ENCODE results near the gene HDAC9.

Gene HDAC9

DNA sequence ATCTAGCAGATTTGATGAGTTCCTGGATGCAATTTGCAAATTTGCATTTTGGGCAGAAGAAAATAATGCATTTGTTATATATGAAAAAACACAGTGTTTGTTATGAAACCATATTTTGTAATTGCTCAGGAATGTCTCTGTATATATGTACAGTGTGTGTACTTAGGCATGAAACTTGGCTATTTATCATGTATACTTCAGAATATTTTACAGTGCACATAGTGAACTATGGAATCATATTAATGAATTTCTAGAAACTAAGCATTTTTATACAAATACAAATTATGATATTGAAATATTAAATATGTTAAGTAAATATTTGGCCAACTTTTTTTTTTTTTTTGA, 514.4 kb downstream of the HDAC9 start:
- H3K9me3 ChIP-seq (ENCODE audit: control insufficient read depth, low read length) = no peaks in the 10 kb centered on the region
- H3K27ac ChIP-seq (ENCODE audit: insufficient read depth, low read depth, low read length, poor library complexity, severe bottlenecking) = no peak overlapping the region
- H3K27me3 ChIP-seq (ENCODE audit: control insufficient read depth, insufficient read depth, low read length, poor library complexity, severe bottlenecking) = no peaks in the 10 kb centered on the region
- no peaks in the 10 kb centered on the region for H3K36me3 ChIP-seq (ENCODE audit: control insufficient read depth, insufficient read depth, low read length)
- H3K4me1 ChIP-seq (ENCODE audit: control insufficient read depth, insufficient read depth, low read length) = no peaks in the 10 kb centered on the region
- H3K4me3 ChIP-seq (ENCODE audit: insufficient read depth, low read depth, low read length) = no peak overlapping the region

DNA sequence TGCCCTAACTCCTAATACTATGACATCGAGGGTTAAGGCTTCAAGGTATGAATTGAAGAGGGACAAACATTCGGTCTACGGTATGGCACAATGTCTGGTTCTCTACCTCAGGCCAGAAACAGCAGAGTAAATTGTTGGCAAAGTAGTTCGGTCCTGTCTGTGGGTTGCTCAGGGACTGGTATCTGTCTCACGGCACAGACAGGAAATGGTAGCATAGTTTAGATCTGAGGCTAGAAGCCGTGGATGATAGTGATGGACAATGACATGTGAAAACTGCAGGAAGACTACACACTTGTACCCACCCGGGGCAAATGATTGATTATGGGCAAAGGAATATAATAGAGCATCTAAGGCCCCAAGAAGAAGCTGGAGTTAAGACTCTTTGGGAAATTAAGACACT, 515.7 kb downstream of the HDAC9 start:
- H3K4me1 ChIP-seq (ENCODE audit: control insufficient read depth, insufficient read depth, low read length) = no peaks in the 10 kb centered on the region
- 95 to 96% methylated on average over 7 of the region's 7 CpGs for WGBS, 2 experiments

DNA sequence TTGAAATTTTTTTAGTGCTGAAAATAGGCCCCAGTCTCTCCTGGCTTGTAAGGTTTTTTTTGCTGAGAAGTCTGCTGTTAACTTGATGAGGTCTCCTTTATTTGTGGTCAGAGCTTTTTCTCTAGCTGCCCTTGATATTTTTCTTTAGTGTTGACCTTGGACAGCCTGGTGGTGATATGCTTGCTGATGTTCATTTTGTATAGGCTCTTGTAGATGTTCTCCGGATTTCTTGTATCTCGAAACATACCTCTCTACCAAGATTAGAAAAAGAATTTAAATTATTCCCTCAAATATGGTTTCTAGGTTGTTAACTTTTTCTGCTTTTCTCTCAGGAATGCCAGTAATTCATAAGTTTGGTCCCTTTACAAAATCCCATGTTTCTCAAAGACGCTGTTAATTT, 519.5 kb downstream of the HDAC9 start:
- no peak overlapping the region for H3K27ac ChIP-seq (ENCODE audit: insufficient read depth, low read depth, low read length, poor library complexity, severe bottlenecking)
- 86 to 96% methylated on average over 1 to 3 of the region's 3 CpGs for WGBS, 2 experiments

More for the DNA sequence above, 515.7 kb downstream of the HDAC9 start:
- no peaks in the 10 kb centered on the region for H3K36me3 ChIP-seq (ENCODE audit: control insufficient read depth, insufficient read depth, low read length)
- no peak overlapping the region for H3K4me3 ChIP-seq (ENCODE audit: insufficient read depth, low read depth, low read length)
- H3K27me3 ChIP-seq (ENCODE audit: control insufficient read depth, insufficient read depth, low read length, poor library complexity, severe bottlenecking) = no peaks in the 10 kb centered on the region
- no peaks in the 10 kb centered on the region for H3K9me3 ChIP-seq (ENCODE audit: control insufficient read depth, low read length)
- H3K27ac ChIP-seq (ENCODE audit: insufficient read depth, low read depth, low read length, poor library complexity, severe bottlenecking) = no peak overlapping the region

DNA sequence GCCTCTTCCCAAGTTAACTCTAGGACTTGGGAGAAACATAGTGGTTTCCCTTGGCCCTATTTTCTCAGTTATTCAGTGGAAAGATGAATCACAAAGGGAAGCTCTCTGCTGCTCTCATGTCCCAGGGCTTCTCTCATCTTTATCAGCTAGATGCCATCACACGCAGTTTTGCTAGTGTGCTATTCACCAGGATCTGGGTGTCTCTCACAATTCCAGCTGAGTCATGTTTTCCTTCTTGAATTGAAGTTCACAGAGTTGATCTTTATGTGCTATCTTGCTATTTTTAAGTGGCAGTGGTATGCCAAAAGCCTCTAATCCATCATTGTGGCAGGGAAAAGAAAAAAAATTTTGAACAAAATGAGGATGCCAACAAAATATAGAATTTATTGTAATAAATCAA, 520.6 kb downstream of the HDAC9 start:
- Histone ChIP-seq H3K9me3 (ENCODE audit: control insufficient read depth, low read length) (no peaks in the 10 kb centered on the region), H3K27ac (ENCODE audit: insufficient read depth, low read depth, low read length, poor library complexity, severe bottlenecking) (no peak overlapping the region), H3K4me3 (ENCODE audit: insufficient read depth, low read depth, low read length) (no peak overlapping the region), H3K27me3 (ENCODE audit: control insufficient read depth, insufficient read depth, low read length, poor library complexity, severe bottlenecking) (no peaks in the 10 kb centered on the region), H3K36me3 (ENCODE audit: control insufficient read depth, insufficient read depth, low read length) (no peaks in the 10 kb centered on the region), H3K4me1 (ENCODE audit: control insufficient read depth, insufficient read depth, low read length) (no peaks in the 10 kb centered on the region)
- WGBS, 2 experiments = 73 to 74% methylated on average over 1 of the region's 1 CpG

More for the DNA sequence above, 519.5 kb downstream of the HDAC9 start:
- Histone ChIP-seq H3K4me1 (ENCODE audit: control insufficient read depth, insufficient read depth, low read length) (no peaks in the 10 kb centered on the region), H3K36me3 (ENCODE audit: control insufficient read depth, insufficient read depth, low read length) (no peaks in the 10 kb centered on the region), H3K9me3 (ENCODE audit: control insufficient read depth, low read length) (no peaks in the 10 kb centered on the region), H3K27me3 (ENCODE audit: control insufficient read depth, insufficient read depth, low read length, poor library complexity, severe bottlenecking) (no peaks in the 10 kb centered on the region), H3K4me3 (ENCODE audit: insufficient read depth, low read depth, low read length) (no peak overlapping the region)

DNA sequence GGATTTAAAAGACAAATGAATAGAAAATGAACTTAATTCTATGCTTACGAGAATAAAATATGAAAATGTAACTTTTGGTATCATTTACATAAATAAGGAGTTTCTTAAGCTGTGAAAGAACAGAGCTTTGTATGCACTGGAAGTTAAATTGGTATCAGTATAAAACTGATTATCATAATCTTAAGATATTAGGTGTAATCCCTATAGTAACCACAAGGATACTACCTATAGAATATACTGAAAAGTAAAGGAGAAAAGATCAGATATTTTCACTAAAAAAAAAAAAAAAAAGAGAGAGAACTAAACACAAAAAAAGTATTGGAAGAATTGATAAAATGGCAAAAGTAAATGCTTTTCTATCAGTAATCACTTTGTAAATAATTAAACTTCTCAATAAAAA, 521.8 kb downstream of the HDAC9 start:
- WGBS, 2 experiments = 100% methylated on average over 1 of the region's 1 CpG; no CpG with 5 or more reads in 1 of the 2 experiments
- H3K4me1 ChIP-seq (ENCODE audit: control insufficient read depth, insufficient read depth, low read length) = no peaks in the 10 kb centered on the region
- H3K9me3 ChIP-seq (ENCODE audit: control insufficient read depth, low read length) = no peaks in the 10 kb centered on the region
- H3K4me3 ChIP-seq (ENCODE audit: insufficient read depth, low read depth, low read length) = no peak overlapping the region
- H3K27me3 ChIP-seq (ENCODE audit: control insufficient read depth, insufficient read depth, low read length, poor library complexity, severe bottlenecking) = no peaks in the 10 kb centered on the region
- H3K36me3 ChIP-seq (ENCODE audit: control insufficient read depth, insufficient read depth, low read length) = no peaks in the 10 kb centered on the region
- H3K27ac ChIP-seq (ENCODE audit: insufficient read depth, low read depth, low read length, poor library complexity, severe bottlenecking) = no peak overlapping the region

DNA sequence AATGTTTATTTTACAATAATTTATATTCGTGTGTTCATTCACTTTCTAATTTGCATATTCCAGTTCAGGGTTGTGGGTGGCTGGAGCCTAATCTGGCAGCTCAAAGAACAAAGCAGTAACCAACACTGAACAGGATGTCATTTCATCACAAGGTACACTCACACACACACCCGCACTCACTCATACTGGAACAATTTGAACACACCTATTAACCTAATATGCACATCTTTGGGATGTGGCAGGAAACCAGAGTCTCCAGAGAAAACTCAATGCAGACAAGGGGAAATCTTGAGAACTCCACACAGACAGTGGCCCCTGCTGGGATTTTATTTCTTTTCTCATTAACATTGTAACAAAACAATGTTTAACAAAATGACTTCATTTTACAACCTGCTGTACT, 524.5 kb downstream of the HDAC9 start:
- H3K27ac ChIP-seq (ENCODE audit: insufficient read depth, low read depth, low read length, poor library complexity, severe bottlenecking) = no peak overlapping the region
- no peak overlapping the region for H3K4me3 ChIP-seq (ENCODE audit: insufficient read depth, low read depth, low read length)
- no peaks in the 10 kb centered on the region for H3K9me3 ChIP-seq (ENCODE audit: control insufficient read depth, low read length)
- 84 to 88% methylated on average over 1 to 2 of the region's 2 CpGs for WGBS, 2 experiments
- H3K36me3 ChIP-seq (ENCODE audit: control insufficient read depth, insufficient read depth, low read length) = no peaks in the 10 kb centered on the region
- no peaks in the 10 kb centered on the region for H3K4me1 ChIP-seq (ENCODE audit: control insufficient read depth, insufficient read depth, low read length)
- no peaks in the 10 kb centered on the region for H3K27me3 ChIP-seq (ENCODE audit: control insufficient read depth, insufficient read depth, low read length, poor library complexity, severe bottlenecking)

DNA sequence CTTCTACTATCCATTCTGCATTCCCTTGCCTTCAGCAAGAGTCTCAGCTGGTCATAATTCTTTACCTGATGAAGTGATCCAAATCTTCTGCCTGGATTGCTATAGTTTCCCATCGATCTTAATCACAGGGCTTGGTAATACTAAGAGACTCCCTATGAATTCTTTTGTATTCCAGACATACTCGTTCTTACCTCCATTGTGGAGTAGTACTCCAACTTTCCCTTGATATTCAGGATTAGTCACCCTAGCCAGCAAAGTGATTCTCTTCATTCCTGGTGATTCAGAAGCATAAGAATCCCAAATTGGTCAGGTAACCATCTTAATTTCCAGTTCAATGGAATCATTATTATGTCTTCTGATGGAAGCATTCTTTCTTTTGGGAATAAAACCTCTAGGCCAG, 525.2 kb downstream of the HDAC9 start:
- no peak overlapping the region for H3K27ac ChIP-seq (ENCODE audit: insufficient read depth, low read depth, low read length, poor library complexity, severe bottlenecking)
- 76 to 77% methylated on average over 2 of the region's 2 CpGs for WGBS, 2 experiments
- H3K4me3 ChIP-seq (ENCODE audit: insufficient read depth, low read depth, low read length) = no peak overlapping the region
- H3K36me3 ChIP-seq (ENCODE audit: control insufficient read depth, insufficient read depth, low read length) = no peaks in the 10 kb centered on the region
- no peaks in the 10 kb centered on the region for H3K9me3 ChIP-seq (ENCODE audit: control insufficient read depth, low read length)
- no peaks in the 10 kb centered on the region for H3K4me1 ChIP-seq (ENCODE audit: control insufficient read depth, insufficient read depth, low read length)
- H3K27me3 ChIP-seq (ENCODE audit: control insufficient read depth, insufficient read depth, low read length, poor library complexity, severe bottlenecking) = no peaks in the 10 kb centered on the region

DNA sequence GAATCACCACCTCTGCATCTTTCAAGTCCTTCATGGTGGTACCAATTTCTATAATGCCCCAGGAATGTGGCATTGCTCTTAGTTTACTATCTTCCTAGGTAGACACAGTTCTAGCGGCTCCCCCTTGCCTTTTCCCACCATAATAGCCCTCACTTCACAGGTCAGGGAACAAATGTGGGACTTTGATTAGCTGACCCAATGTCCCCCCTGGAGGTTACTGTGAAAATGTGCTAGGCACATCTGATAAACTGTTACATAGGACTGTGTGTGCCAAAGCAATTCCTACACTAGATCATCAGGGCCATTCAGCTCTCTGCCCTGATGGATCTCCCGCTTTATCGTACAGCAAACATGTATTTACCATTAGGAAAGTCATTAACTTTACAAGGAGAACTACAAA, 527.9 kb downstream of the HDAC9 start:
- no peaks in the 10 kb centered on the region for H3K27me3 ChIP-seq (ENCODE audit: control insufficient read depth, insufficient read depth, low read length, poor library complexity, severe bottlenecking)
- H3K4me1 ChIP-seq (ENCODE audit: control insufficient read depth, insufficient read depth, low read length) = no peaks in the 10 kb centered on the region
- H3K9me3 ChIP-seq (ENCODE audit: control insufficient read depth, low read length) = no peaks in the 10 kb centered on the region
- H3K4me3 ChIP-seq (ENCODE audit: insufficient read depth, low read depth, low read length) = no peak overlapping the region
- 92 to 100% methylated on average over 3 of the region's 3 CpGs for WGBS, 2 experiments
- H3K36me3 ChIP-seq (ENCODE audit: control insufficient read depth, insufficient read depth, low read length) = no peaks in the 10 kb centered on the region
- no peak overlapping the region for H3K27ac ChIP-seq (ENCODE audit: insufficient read depth, low read depth, low read length, poor library complexity, severe bottlenecking)

DNA sequence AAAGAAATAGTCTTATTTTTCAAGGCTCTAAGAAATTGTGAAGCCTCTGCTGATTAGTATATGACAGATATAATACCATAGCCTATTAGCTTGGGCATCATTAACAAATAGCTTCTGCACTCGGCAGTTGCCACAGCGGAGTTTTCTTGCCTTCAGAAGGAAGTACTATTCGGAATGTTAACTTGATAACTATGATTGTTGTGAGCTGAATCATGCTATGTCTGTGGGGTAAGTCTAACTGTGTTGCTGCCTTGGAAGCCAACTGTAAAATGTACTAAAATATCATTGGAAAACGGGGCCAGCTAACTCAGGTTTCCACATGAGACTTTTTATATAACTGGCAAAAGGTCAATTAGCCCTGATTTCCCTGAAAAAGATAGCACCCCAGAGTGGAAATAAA, 528.7 kb downstream of the HDAC9 start:
- Histone ChIP-seq H3K27me3 (ENCODE audit: control insufficient read depth, insufficient read depth, low read length, poor library complexity, severe bottlenecking) (no peaks in the 10 kb centered on the region), H3K27ac (ENCODE audit: insufficient read depth, low read depth, low read length, poor library complexity, severe bottlenecking) (no peak overlapping the region), H3K4me3 (ENCODE audit: insufficient read depth, low read depth, low read length) (no peak overlapping the region), H3K4me1 (ENCODE audit: control insufficient read depth, insufficient read depth, low read length) (no peaks in the 10 kb centered on the region), H3K9me3 (ENCODE audit: control insufficient read depth, low read length) (no peaks in the 10 kb centered on the region), H3K36me3 (ENCODE audit: control insufficient read depth, insufficient read depth, low read length) (no peaks in the 10 kb centered on the region)
- WGBS, 2 experiments = 90 to 98% methylated on average over 4 of the region's 4 CpGs

DNA sequence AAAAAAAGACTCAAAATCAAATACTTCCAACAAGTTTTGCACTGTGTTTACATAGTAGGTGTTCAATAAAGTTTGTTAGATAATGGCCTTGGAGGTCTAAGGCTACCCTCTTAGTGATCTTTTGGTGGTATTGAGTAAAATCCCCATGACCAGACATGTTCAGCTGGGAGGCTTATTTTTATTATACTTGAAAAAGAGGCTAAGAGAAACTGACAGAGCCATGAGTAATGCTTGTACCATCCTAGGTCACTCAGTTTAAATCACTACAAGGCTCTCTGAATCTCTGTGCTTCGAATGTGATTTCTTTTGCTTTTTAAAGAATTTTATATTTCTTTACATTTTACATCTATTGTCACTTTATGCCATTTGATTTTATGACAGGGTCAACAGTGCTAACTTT, 531.3 kb downstream of the HDAC9 start:
- H3K36me3 ChIP-seq (ENCODE audit: control insufficient read depth, insufficient read depth, low read length) = no peaks in the 10 kb centered on the region
- H3K4me3 ChIP-seq (ENCODE audit: insufficient read depth, low read depth, low read length) = no peak overlapping the region
- H3K27me3 ChIP-seq (ENCODE audit: control insufficient read depth, insufficient read depth, low read length, poor library complexity, severe bottlenecking) = no peaks in the 10 kb centered on the region
- 67 to 100% methylated on average over 1 of the region's 1 CpG for WGBS, 2 experiments
- H3K4me1 ChIP-seq (ENCODE audit: control insufficient read depth, insufficient read depth, low read length) = no peaks in the 10 kb centered on the region
- H3K27ac ChIP-seq (ENCODE audit: insufficient read depth, low read depth, low read length, poor library complexity, severe bottlenecking) = no peak overlapping the region
- no peaks in the 10 kb centered on the region for H3K9me3 ChIP-seq (ENCODE audit: control insufficient read depth, low read length)

DNA sequence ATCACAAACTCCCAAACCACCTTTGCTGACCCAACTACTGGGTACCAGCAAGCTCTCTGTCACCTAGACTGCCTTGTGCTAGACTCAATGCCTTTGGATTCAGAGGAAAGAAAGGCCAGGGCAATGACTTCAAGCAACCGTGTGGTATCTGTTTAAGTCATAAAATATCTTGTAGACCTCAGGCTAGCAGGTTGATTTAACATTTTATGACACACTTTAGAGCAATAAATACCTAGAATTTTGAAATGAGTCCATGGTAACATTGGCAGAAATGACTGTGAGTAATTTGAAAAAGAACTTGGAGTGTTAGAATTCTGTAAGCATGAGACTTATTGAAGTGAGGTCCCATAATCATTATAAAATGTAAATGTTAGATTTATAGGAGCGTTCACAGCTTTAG, 534.7 kb downstream of the HDAC9 start:
- no peaks in the 10 kb centered on the region for H3K9me3 ChIP-seq (ENCODE audit: control insufficient read depth, low read length)
- H3K4me3 ChIP-seq (ENCODE audit: insufficient read depth, low read depth, low read length) = no peak overlapping the region
- no peaks in the 10 kb centered on the region for H3K27me3 ChIP-seq (ENCODE audit: control insufficient read depth, insufficient read depth, low read length, poor library complexity, severe bottlenecking)
- 100% methylated on average over 1 of the region's 2 CpGs; no CpG with 5 or more reads in 1 of the 2 experiments for WGBS, 2 experiments
- no peak overlapping the region for H3K27ac ChIP-seq (ENCODE audit: insufficient read depth, low read depth, low read length, poor library complexity, severe bottlenecking)
- H3K36me3 ChIP-seq (ENCODE audit: control insufficient read depth, insufficient read depth, low read length) = no peaks in the 10 kb centered on the region
- H3K4me1 ChIP-seq (ENCODE audit: control insufficient read depth, insufficient read depth, low read length) = no peaks in the 10 kb centered on the region

All from ectodermal cell (in vitro differentiated cells).